HUES6 (cell line): ENCODE measurements around the gene AMDHD1.

ENCODE experiments used
- H3K27ac ChIP-seq: 2 replicates; pipeline ENCODE4 v1.7.0; 2013; ENCODE audit warnings: low read depth, mild to moderate bottlenecking, low read length, inconsistent platforms
- H3K27me3 ChIP-seq: 2 replicates; pipeline ENCODE4 v1.6.1; 2013; ENCODE audit warnings: low read length; ENCODE audit not compliant: control insufficient read depth, insufficient read depth
- H3K36me3 ChIP-seq: 2 replicates; pipeline ENCODE4 v1.6.1; 2013; ENCODE audit warnings: low read length; ENCODE audit not compliant: control insufficient read depth, insufficient read depth
- H3K4me1 ChIP-seq: 2 replicates; pipeline ENCODE4 v1.6.1; 2013; ENCODE audit warnings: low read length; ENCODE audit not compliant: control insufficient read depth, insufficient read depth
- H3K4me3 ChIP-seq: 2 replicates; pipeline ENCODE4 v1.5.1; 2013; ENCODE audit warnings: low read depth, low read length
- H3K9ac ChIP-seq: one replicate; pipeline ENCODE4 v1.6.1; 2013; ENCODE audit warnings: mild to moderate bottlenecking, low read length
- H3K9me3 ChIP-seq: 2 replicates; pipeline ENCODE4 v1.6.1; 2013; ENCODE audit warnings: low read depth, low read length; ENCODE audit not compliant: control insufficient read depth, insufficient read depth

AMDHD1 gene

DNA sequence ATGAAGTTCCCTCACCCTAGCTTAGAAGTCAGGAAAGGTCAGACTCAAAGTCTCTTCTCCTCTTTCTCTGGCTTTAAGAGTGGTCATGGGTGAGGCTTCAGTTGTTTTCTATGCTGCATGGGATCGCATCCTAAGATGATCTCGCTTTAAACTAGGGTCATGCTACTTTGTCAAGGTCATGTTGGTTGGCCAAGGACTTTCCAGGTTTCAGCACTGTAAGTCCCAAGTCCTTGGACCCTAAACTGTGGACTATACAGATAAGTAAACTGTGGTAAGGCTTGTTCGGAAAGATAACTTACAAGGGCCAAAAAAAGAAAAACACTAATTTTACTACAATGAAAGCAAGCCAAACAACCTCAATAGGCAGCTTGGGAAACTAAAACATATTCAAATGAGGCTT, 35.6 kb downstream of the AMDHD1 start:
- Histone ChIP-seq H3K4me1 (peaks cover 7% of the 10 kb centered on the region; the same call in 1 of the 2 replicates), H3K27ac (no peak overlapping the region), H3K9ac (no peak overlapping the region), H3K27me3 (no peaks in the 10 kb centered on the region), H3K36me3 (no peaks in the 10 kb centered on the region), H3K9me3 (no peaks in the 10 kb centered on the region), H3K4me3 (no peak overlapping the region)

DNA sequence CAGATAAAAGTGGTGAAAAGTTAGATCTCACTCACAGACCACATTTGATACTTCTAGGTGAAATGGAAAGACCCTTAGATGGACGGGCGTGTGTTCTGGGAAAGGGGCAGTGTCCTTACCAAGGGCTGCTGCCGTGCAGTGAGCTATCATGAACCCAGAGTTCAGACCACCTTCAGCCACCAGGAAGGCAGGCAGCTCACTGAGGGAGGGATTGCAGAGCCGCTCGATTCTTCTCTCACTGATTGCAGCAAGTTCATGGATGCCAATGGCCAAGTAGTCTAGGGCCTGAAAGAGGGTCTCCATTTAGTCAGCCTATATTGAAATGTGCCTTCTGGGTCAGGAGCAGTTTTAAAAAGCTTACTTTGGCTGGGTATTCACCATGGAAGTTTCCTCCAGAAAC, 37.3 kb downstream of the AMDHD1 start:
- peaks cover 7% of the 10 kb centered on the region; the same call in 1 of the 2 replicates for H3K4me1 ChIP-seq
- no peak overlapping the region for H3K4me3 ChIP-seq
- H3K27ac ChIP-seq: no peak overlapping the region
- no peaks in the 10 kb centered on the region for H3K36me3 ChIP-seq
- H3K9me3 ChIP-seq: no peaks in the 10 kb centered on the region
- no peaks in the 10 kb centered on the region for H3K27me3 ChIP-seq
- H3K9ac ChIP-seq: no peak overlapping the region

DNA sequence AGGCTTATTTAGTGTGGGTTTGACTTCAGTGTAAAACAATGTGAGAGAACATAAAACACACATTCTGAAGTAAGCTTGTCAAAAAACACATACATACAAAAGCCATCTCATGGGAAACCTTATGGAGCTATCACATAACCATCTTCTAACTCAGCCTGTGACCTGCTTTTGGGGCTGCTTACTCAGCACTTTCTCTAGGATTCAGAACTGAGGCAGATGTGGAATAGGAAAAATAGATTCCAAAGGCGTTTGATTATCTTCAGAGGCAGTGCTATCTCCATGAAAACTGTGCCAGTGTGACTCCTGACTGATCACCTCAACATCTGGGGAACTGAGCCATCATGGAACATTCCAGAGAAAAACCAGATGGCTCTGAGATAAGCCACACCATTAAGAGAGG, 39.5 kb downstream of the AMDHD1 start:
- Histone ChIP-seq H3K27ac (no peak overlapping the region), H3K27me3 (no peaks in the 10 kb centered on the region), H3K9me3 (no peaks in the 10 kb centered on the region), H3K36me3 (no peaks in the 10 kb centered on the region), H3K9ac (no peak overlapping the region), H3K4me3 (no peak overlapping the region), H3K4me1 (peaks cover 11% of the 10 kb centered on the region)

DNA sequence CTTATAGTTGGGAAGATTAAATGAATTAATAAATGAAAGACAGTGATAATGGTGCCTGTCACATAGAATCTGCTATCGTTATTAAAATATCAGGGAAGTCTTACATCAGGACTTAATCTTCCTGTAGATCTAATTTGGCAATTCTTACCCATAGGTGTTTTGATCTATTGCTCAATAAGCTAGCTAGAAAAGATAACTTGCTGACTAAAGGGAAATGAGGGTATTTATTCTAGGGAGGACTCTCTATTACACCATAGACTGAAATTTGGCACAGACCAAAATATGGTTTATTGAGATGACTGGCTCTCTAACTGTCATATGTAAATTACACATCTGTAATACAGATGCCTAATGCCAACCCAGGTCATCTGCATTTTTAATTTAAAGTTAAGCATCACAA, 41.6 kb downstream of the AMDHD1 start:
- Histone ChIP-seq H3K4me3 (no peak overlapping the region), H3K9ac (no peak overlapping the region), H3K27me3 (no peaks in the 10 kb centered on the region), H3K4me1 (peaks cover 11% of the 10 kb centered on the region), H3K36me3 (no peaks in the 10 kb centered on the region), H3K9me3 (no peaks in the 10 kb centered on the region), H3K27ac (no peak overlapping the region)

DNA sequence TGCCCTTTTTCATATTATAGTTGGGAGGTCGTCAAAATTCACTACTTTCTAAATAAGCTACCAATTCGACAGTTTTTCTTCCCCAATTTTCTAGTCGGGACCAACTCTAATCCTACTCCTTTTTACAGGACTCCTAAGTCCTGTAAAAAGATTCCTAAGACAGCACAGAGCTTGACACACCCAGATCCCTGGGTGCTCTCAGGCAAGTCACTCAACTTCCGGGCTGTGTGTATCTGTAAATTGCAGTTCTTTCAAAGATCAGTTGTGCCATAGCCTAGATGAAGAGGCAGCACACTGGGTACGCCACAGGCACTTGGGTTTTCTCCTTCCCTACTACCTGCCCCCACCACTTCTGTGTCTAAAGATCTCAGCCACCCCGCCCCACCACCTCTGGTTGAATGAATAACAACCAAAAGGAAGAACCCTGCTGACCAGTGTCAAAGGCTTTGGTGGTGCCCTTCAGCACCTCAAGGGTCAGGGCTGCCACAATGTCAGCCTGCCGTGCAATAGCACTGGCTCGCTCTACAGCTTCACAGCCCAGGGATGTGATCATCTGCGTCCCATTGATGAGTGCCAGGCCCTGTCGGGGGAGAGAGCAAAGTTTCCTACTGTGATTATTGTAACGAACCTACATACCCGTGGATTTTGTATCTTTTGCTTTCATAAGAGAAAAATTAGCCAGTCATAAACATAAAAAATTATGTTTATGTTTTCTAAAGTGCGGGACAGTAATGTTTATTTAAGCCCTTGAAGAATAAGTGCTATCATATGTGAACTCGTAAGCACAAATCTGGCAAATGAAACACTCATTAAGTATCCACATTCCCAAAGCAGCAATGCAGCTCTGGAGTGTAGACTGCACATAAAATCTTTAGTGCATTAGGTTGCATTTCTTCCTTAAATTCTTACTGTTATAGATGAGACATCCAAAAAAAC, 43.8 kb downstream of the AMDHD1 start:
- no peak overlapping the region for H3K27ac ChIP-seq
- no peak overlapping the region for H3K4me3 ChIP-seq
- H3K9ac ChIP-seq: no peak overlapping the region
- no peaks in the 10 kb centered on the region for H3K36me3 ChIP-seq
- H3K9me3 ChIP-seq: no peaks in the 10 kb centered on the region
- H3K4me1 ChIP-seq: peaks cover 11% of the 10 kb centered on the region
- no peaks in the 10 kb centered on the region for H3K27me3 ChIP-seq

DNA sequence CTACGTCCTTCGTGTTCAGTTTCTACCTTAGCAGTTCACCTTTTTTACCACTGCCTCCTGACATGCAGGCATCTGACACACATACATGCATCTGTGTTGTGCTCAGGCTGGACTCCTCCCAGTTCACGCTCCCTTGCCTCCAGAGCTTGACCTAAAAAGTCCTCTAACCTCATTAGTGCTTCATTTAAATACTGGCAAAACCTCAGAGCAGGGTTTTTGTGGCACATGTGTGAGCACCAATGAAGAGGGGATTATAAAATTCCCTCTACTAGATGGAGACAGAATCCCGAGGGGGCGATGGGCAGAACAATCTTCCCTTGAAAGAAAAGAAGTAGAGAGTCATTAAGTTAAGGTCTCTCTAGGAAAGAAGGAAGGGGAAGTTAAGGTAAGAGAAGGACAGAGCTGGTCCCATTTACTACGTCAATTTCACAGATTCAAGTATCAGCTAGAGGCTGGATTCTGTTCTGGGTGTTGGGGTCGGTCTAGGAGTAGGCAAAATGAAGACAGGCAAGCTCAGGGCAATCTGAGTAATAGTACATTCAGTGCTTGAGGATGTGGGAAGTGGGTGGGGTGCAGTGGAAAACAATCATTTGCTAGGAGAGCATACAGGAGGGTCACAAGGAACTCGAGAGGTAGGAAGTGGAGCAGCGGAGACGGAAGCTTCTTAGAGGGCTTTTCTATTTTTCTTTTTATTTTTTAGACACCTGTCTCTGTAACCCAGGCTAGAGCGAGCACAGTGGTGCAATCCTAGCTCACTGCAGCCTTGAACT, 45.6 kb downstream of the AMDHD1 start:
- Histone ChIP-seq H3K27ac (no peak overlapping the region), H3K9me3 (no peaks in the 10 kb centered on the region), H3K9ac (no peak overlapping the region), H3K4me1 (peaks cover 11% of the 10 kb centered on the region), H3K4me3 (no peak overlapping the region), H3K36me3 (no peaks in the 10 kb centered on the region), H3K27me3 (no peaks in the 10 kb centered on the region)

DNA sequence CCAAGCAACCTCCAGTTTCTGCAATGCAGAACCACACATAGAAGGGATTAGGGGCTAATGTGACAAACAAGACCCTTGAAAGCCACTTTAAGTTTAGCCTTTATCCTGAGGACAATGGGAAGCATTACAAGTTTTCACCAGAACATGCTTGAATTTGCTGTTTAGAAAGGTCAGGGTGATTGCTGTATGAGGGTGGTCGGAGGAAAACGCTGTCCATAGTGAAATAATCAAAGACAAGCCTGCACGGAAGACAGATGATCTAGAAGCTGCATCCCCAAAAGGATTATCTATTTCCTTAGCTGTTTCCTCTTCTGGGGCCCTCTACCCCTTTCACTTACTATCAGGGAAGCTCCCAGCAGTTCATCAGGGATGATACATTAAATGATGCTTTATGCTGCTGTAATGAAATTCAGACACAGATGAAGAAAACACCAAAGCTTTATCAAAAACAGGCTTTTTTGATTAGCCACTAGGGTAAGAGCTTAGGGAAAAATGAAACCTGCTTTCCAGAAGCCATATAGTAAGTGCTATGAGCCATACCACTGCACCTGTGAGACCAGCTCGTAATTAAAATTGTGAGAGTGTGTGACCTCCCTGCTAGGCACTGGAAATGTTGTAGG, 46.5 kb downstream of the AMDHD1 start:
- H3K4me3 ChIP-seq: no peak overlapping the region
- H3K27ac ChIP-seq: no peak overlapping the region
- H3K4me1 ChIP-seq: peaks cover 11% of the 10 kb centered on the region
- no peaks in the 10 kb centered on the region for H3K9me3 ChIP-seq
- H3K36me3 ChIP-seq: no peaks in the 10 kb centered on the region
- H3K9ac ChIP-seq: no peak overlapping the region
- no peaks in the 10 kb centered on the region for H3K27me3 ChIP-seq

DNA sequence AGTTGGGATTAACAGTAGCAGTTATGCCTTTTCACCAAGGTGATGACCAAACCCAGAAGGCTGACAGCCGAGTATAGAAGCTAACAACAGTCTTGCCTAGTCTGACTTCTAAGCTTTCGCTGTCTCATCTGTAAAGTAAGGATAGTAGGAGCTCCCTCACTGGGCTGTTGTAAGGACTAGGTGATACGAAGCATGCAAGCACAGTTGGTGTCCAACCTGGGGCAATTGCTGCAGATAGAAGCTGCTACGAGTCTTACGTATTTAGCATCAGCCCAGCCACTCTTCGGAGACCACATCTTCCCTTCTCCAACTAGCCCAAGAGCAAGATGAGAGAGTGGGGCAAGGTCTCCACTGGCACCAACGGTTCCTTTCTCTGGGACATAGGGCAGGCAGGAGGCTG, 47.0 kb downstream of the AMDHD1 start:
- H3K36me3 ChIP-seq: no peaks in the 10 kb centered on the region
- no peaks in the 10 kb centered on the region for H3K9me3 ChIP-seq
- H3K9ac ChIP-seq: no peak overlapping the region
- peaks cover 11% of the 10 kb centered on the region for H3K4me1 ChIP-seq
- no peak overlapping the region for H3K4me3 ChIP-seq
- H3K27me3 ChIP-seq: no peaks in the 10 kb centered on the region
- H3K27ac ChIP-seq: no peak overlapping the region

DNA sequence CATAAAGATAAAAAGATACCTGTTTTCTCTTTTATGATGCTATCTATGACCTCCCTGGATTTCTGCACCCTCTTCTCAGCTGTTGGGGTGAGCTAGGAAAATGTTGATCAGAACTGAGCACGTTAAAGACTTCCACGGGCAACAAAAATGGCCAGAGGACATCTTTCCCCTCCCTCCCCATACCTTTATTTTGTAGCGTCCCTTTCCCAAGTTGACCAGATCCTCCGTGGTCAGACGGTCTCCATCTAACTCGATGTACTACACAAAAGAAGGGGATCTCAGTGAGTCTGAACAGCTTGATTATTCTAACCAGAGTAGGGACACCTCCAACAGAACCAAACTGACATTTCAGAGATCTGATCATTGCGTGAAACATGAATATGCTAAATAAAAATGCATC, 50.8 kb downstream of the AMDHD1 start:
- Histone ChIP-seq H3K9ac (no peak overlapping the region), H3K36me3 (no peaks in the 10 kb centered on the region), H3K27ac (no peak overlapping the region), H3K9me3 (no peaks in the 10 kb centered on the region), H3K4me1 (peaks cover 4% of the 10 kb centered on the region; the same call in 1 of the 2 replicates), H3K4me3 (no peak overlapping the region), H3K27me3 (no peaks in the 10 kb centered on the region)

DNA sequence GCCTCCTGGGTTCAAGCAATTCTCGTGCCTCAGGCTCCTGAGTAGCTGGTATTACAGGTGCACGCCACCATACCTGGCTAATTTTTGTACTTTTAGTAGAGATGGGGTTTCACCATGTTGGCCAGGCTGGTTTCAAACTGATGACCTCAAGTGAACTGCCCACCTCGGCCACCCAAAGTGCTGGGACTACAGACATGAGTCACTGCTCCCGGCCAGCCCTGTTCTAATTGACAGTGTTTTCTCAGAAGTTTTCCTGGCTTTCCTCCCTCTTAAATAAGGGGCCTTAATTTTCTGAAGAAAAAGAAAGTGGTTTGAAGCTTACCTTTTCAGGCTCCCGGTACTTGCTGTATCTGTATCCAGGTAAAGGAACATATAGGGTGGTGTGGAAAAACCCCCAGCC, 51.3 kb downstream of the AMDHD1 start:
- Histone ChIP-seq H3K4me3 (no peak overlapping the region), H3K36me3 (no peaks in the 10 kb centered on the region), H3K9ac (no peak overlapping the region), H3K4me1 (peaks cover 4% of the 10 kb centered on the region; the same call in 1 of the 2 replicates), H3K27ac (no peak overlapping the region), H3K27me3 (no peaks in the 10 kb centered on the region), H3K9me3 (no peaks in the 10 kb centered on the region)
